ENCODE results near the gene SPATA7. TPM values are rescaled to one million over a fixed set of nuclear protein-coding genes. Genes with fewer than 3 reads are reported as not detected.

Gene SPATA7
- total RNA-seq, 2 experiments from 2014 or later, result 3.3 to 4.4 TPM

- CTCF ChIA-PET, result no interaction called here
- no peaks in the 10 kb centered on the region for H3K9me3 Mint-ChIP-seq
- POLR2A ChIA-PET, result no interaction called here
- peaks cover 2% of the 10 kb centered on the region for H3K36me3 Mint-ChIP-seq (ENCODE audit: low read depth)
- H3K27me3 Mint-ChIP-seq, result no peaks in the 10 kb centered on the region
- no peaks in the 10 kb centered on the region for H3K4me1 Mint-ChIP-seq
- no peak for DNase-seq
- no peak overlapping the region for H3K27ac Mint-ChIP-seq
- H3K4me3 Mint-ChIP-seq, result no peak overlapping the region
Measured at GRCh38 chr14:88424573-88424972, 39.1 kb downstream of the SPATA7 start.

DNA sequence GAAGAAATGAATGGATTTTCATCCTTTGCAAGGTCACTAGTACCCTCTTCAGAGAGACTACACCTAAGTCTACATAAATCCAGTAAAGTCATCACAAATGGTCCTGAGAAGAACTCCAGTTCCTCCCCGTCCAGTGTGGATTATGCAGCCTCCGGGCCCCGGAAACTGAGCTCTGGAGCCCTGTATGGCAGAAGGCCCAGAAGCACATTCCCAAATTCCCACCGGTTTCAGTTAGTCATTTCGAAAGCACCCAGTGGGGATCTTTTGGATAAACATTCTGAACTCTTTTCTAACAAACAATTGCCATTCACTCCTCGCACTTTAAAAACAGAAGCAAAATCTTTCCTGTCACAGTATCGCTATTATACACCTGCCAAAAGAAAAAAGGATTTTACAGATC, 40.8 kb downstream of the SPATA7 start:
- H3K4me3 Mint-ChIP-seq, result no peak overlapping the region
- H3K9me3 Mint-ChIP-seq, result no peaks in the 10 kb centered on the region
- H3K36me3 Mint-ChIP-seq (ENCODE audit: low read depth), result peaks cover 2% of the 10 kb centered on the region
- H3K27me3 Mint-ChIP-seq, result no peaks in the 10 kb centered on the region
- no peaks in the 10 kb centered on the region for H3K4me1 Mint-ChIP-seq
- POLR2A ChIA-PET, result no interaction called here
- CTCF ChIA-PET, result no interaction called here
- DNase-seq, result no peak
- H3K27ac Mint-ChIP-seq, result no peak overlapping the region

DNA sequence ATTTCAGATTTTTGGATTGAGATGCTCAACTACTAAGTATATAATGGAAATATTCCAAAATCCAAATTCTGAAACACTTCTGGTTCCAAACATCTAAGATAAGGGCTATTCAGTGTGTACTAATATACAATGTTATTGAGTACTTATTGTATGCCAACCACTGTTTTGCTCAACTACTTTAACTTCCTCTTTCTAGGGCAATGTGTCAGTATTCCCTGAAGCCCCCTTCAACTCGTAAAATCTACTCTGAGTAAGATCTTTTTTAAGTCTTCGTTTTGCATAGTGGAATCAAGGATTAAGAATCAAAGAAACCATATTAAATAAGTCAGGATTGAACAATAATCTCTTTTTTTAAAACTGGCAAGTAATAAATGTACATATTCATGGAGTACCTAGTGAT, 45.5 kb downstream of the SPATA7 start:
- H3K27ac Mint-ChIP-seq, result no peak overlapping the region
- no peaks in the 10 kb centered on the region for H3K36me3 Mint-ChIP-seq (ENCODE audit: low read depth)
- CTCF ChIA-PET, result no interaction called here
- H3K27me3 Mint-ChIP-seq, result no peaks in the 10 kb centered on the region
- no peaks in the 10 kb centered on the region for H3K4me1 Mint-ChIP-seq
- no peaks in the 10 kb centered on the region for H3K9me3 Mint-ChIP-seq
- H3K4me3 Mint-ChIP-seq, result no peak overlapping the region
- no peak for DNase-seq
- POLR2A ChIA-PET, result no interaction called here

- Mint-ChIP-seq H3K27me3 (no peaks in the 10 kb centered on the region), H3K36me3 (ENCODE audit: low read depth) (no peaks in the 10 kb centered on the region), H3K27ac (no peak overlapping the region), H3K4me1 (no peaks in the 10 kb centered on the region), H3K9me3 (no peaks in the 10 kb centered on the region), H3K4me3 (no peak overlapping the region)
- POLR2A ChIA-PET, result no interaction called here
- CTCF ChIA-PET, result no interaction called here
- no peak for DNase-seq
Measured at GRCh38 chr14:88437658-88438057, 52.2 kb downstream of the SPATA7 start.

DNA sequence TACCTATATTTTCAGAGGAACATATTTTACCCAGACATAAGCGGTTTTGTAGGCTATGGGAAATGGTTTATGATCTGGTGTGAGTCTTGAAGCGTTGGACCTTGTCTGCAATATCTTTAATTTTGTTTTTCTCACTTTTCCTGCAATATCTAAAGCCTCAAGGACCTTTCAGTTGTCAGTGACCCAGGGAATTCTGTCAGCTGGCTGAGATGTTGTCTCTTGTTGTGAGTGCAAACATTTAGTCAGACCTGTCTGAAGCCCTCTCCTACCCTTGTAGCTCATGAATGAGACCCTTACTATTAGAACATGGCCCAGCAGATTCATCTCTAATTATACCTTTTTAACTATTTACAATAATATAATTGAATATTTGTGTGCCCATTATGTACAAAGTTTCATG, 53.6 kb downstream of the SPATA7 start:
- no peak for DNase-seq
- no peaks in the 10 kb centered on the region for H3K36me3 Mint-ChIP-seq (ENCODE audit: low read depth)
- H3K27me3 Mint-ChIP-seq, result no peaks in the 10 kb centered on the region
- ChIA-PET POLR2A (no interaction called here), CTCF (no interaction called here)
- H3K4me1 Mint-ChIP-seq, result no peaks in the 10 kb centered on the region
- H3K9me3 Mint-ChIP-seq, result no peaks in the 10 kb centered on the region
- no peak overlapping the region for H3K4me3 Mint-ChIP-seq
- H3K27ac Mint-ChIP-seq, result no peak overlapping the region

GRCh38 chr14:88452231-88452630, 66.8 kb downstream of the SPATA7 start:
- no peaks in the 10 kb centered on the region for H3K36me3 Mint-ChIP-seq (ENCODE audit: low read depth)
- ChIA-PET POLR2A (no interaction called here), CTCF (no interaction called here)
- no peak for DNase-seq
- no peak overlapping the region for H3K4me3 Mint-ChIP-seq
- no peaks in the 10 kb centered on the region for H3K27me3 Mint-ChIP-seq
- no peaks in the 10 kb centered on the region for H3K4me1 Mint-ChIP-seq
- no peak overlapping the region for H3K27ac Mint-ChIP-seq
- peaks cover 6% of the 10 kb centered on the region for H3K9me3 Mint-ChIP-seq

DNA sequence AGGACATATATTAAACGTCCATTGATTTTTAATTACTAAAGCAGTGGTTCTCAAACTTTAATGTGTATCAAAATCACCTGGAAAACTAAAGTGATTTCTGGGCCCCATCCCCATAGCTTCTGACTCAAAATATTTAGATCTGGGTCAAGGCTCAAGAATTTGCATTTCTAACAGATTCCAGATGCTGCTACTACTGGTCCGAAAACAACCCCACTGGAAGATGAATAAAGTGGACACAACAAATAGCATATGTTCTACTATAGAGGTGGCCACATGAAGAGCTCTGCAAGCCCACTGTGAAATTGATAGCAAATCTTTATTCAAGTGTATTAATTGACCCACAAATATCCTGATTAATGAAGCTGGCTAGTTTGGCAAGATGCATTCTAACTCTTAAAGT, 69.4 kb downstream of the SPATA7 start:
- H3K27me3 Mint-ChIP-seq, result no peaks in the 10 kb centered on the region
- H3K4me1 Mint-ChIP-seq, result no peaks in the 10 kb centered on the region
- ChIA-PET CTCF (no interaction called here), POLR2A (no interaction called here)
- no peak overlapping the region for H3K27ac Mint-ChIP-seq
- H3K9me3 Mint-ChIP-seq, result peaks cover 3% of the 10 kb centered on the region
- DNase-seq, result no peak
- H3K4me3 Mint-ChIP-seq, result no peak overlapping the region
- no peaks in the 10 kb centered on the region for H3K36me3 Mint-ChIP-seq (ENCODE audit: low read depth)

DNA sequence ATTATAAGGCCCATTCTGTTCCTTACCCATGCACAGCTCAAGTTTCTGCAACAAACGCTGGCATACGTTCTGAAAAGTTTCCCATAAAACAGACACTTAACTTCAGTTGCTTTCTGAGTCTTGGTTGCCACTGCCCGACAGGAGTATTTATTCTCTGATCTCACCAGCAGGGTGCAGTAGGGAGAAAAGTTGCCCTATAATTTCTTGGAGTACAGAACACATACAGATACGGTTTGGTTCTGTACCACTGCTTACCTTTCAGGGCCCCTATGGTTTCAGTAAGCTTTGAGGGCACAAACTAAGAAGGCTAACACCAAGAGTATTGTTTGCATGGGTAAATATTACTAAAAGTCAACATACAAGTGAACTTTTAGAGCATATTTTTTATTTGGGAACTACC, 77.9 kb downstream of the SPATA7 start:
- POLR2A ChIA-PET, result no interaction called here
- H3K4me3 Mint-ChIP-seq, result no peak overlapping the region
- H3K4me1 Mint-ChIP-seq, result no peaks in the 10 kb centered on the region
- H3K27me3 Mint-ChIP-seq, result no peaks in the 10 kb centered on the region
- H3K27ac Mint-ChIP-seq, result no peak overlapping the region
- peak; percentile 34 for DNase-seq
- CTCF ChIA-PET, result no interaction called here
- no peaks in the 10 kb centered on the region for H3K9me3 Mint-ChIP-seq
- H3K36me3 Mint-ChIP-seq (ENCODE audit: low read depth), result peaks cover 5% of the 10 kb centered on the region

DNA sequence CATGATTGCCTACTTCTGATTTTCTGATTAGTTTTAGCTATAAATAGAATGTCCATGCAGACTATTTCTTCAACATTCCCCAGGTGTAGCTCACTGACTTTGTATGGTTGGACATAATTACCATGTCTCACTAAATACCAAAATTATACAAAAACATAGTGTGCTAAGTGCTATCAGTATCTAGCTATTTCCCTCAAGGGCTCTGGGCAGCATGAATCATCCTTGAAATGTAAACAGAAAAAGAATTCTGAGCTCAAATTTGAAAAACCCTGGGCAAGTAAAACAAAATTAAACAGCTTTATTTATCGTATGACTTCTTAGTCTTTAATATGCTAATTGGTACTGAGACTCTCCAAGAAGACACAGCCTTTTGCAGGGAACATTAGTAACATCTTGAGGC, 82.9 kb downstream of the SPATA7 start:
- no peaks in the 10 kb centered on the region for H3K9me3 Mint-ChIP-seq
- H3K4me3 Mint-ChIP-seq, result no peak overlapping the region
- ChIA-PET CTCF (no interaction called here), POLR2A (no interaction called here)
- H3K4me1 Mint-ChIP-seq, result no peaks in the 10 kb centered on the region
- no peaks in the 10 kb centered on the region for H3K36me3 Mint-ChIP-seq (ENCODE audit: low read depth)
- no peaks in the 10 kb centered on the region for H3K27me3 Mint-ChIP-seq
- DNase-seq, result no peak
- no peak overlapping the region for H3K27ac Mint-ChIP-seq

GRCh38 chr14:88470542-88471440, 85.3 kb downstream of the SPATA7 start:
- Mint-ChIP-seq H3K27ac (no peak overlapping the region), H3K4me1 (no peaks in the 10 kb centered on the region), H3K27me3 (no peaks in the 10 kb centered on the region), H3K4me3 (no peak overlapping the region), H3K36me3 (ENCODE audit: low read depth) (no peaks in the 10 kb centered on the region), H3K9me3 (no peaks in the 10 kb centered on the region)
- no peak for DNase-seq
- POLR2A ChIA-PET, result no interaction called here
- CTCF ChIA-PET, result interaction anchor here (0.6 kb wide), 1 partner anchor 37 kb away, joined by 4 read pairs; no protein-coding TSS in a partner anchor

GRCh38 chr14:88473791-88474190, 88.3 kb downstream of the SPATA7 start:
- DNase-seq, result no peak
- H3K9me3 Mint-ChIP-seq, result no peaks in the 10 kb centered on the region
- H3K36me3 Mint-ChIP-seq (ENCODE audit: low read depth), result no peaks in the 10 kb centered on the region
- no peak overlapping the region for H3K27ac Mint-ChIP-seq
- H3K4me1 Mint-ChIP-seq, result no peaks in the 10 kb centered on the region
- ChIA-PET POLR2A (no interaction called here), CTCF (no interaction called here)
- H3K4me3 Mint-ChIP-seq, result no peak overlapping the region
- H3K27me3 Mint-ChIP-seq, result no peaks in the 10 kb centered on the region

DNA sequence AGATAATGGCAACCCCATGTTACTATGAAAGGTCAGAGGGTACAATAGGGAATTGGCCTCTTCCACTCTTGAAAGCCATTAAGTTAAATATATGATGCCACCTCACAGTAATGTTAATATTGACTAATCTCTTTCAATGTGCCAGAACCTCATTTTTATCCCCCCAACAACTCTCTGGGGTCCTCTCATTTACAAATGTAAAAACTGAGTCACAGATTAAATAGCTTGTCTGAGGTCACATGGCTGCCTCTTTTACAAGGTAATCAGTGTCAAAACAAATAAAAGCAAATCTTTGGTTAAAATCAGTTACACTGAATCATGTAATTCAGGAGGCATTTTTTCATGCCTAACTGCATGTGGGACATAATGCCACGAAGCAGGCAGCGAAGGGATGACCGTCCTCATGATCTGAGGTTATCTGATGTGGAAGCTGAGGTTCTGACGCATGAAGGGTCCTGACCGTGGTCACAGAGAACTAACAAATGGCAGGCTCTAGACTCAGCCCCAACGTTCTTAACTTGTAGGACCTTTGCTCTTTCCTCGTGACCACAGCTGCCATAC, 90.8 kb downstream of the SPATA7 start:
- no peaks in the 10 kb centered on the region for H3K36me3 Mint-ChIP-seq (ENCODE audit: low read depth)
- H3K27me3 Mint-ChIP-seq, result no peaks in the 10 kb centered on the region
- H3K4me3 Mint-ChIP-seq, result no peak overlapping the region
- POLR2A ChIA-PET, result no interaction called here
- no peaks in the 10 kb centered on the region for H3K9me3 Mint-ChIP-seq
- H3K4me1 Mint-ChIP-seq, result no peaks in the 10 kb centered on the region
- H3K27ac Mint-ChIP-seq, result no peak overlapping the region
- no peak for DNase-seq
- CTCF ChIA-PET, result no interaction called here

DNA sequence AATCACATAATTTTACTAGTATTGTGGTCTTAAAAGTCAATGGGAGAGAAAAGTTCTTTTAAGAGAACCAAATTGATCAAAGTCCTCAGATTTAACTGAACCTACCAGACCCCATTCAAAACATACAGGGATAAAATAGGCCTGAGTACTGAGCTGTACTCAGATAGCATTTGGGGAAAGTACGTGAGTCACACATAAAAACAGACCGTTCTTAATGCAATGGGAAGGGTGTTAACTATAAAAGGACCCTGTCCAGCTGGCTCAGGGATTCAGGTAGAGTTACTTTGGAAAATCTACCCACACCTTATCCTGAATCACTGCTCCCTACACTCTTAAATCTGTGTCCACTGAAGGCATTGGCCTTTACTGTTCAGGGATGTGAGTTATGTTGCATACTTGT, 91.4 kb downstream of the SPATA7 start:
- Mint-ChIP-seq H3K36me3 (ENCODE audit: low read depth) (no peaks in the 10 kb centered on the region), H3K4me1 (no peaks in the 10 kb centered on the region), H3K9me3 (no peaks in the 10 kb centered on the region), H3K4me3 (no peak overlapping the region), H3K27ac (no peak overlapping the region), H3K27me3 (no peaks in the 10 kb centered on the region)
- POLR2A ChIA-PET, result no interaction called here
- CTCF ChIA-PET, result no interaction called here
- no peak for DNase-seq

All from activated CD4-positive, alpha-beta T cell treated with anti-CD3 and anti-CD28 coated beads, Interleukin-2, amount 10 ng/mL, durations not matched to agents 7 days and 5 days (primary cell).